ENCODE measurements around the gene COL5A1.

GRCh38 chr9:134657666-134658377 is 16.2 kb downstream of the COL5A1 start:
- TF ChIP-seq GATA2 (IDR thresholded peaks at IDR 0.05; ENCODE audit: low read depth, low read length), result no peak
- no peak for TF ChIP-seq GATA3 (IDR thresholded peaks at IDR 0.05; ENCODE audit: low read depth, low read length)

Measured in SH-SY5Y (cell line).